HepG2 (cell line): ENCODE measurements around the gene RPP25L. TPM values are rescaled to one million over a fixed set of nuclear protein-coding genes. Genes with fewer than 3 reads are reported as not detected.

Experiments
- BCL6 ChIP-seq: IDR thresholded peaks from 2 replicates; pipeline ENCODE4 v1.6.1; 2016; ENCODE audit warnings: missing genetic modification reagents, missing compliant biosample characterization
- CREBL2 ChIP-seq: sonication (generic); formaldehyde crosslinking; IDR thresholded peaks from 2 replicates; pipeline ENCODE4 v1.8.1; 2023; ENCODE audit warnings: missing genetic modification reagents, mild to moderate bottlenecking, borderline replicate concordance
- FOXK1 ChIP-seq: sonication (generic); formaldehyde crosslinking; IDR thresholded peaks from 2 replicates; pipeline ENCODE4 v1.4.0; 2020; ENCODE audit warnings: low read depth, missing genetic modification reagents, borderline replicate concordance
- HBP1 ChIP-seq: IDR thresholded peaks from 2 replicates; pipeline ENCODE4 v1.6.1; 2016; ENCODE audit warnings: low read depth, control low read depth
- HNF4G ChIP-seq, 2 experiments: sonication (generic) in 1 of 2; formaldehyde crosslinking in 1 of 2; IDR thresholded peaks; 2 replicates each; pipeline versions ENCODE4 v1.4.0 to v1.6.1; 2011 to 2020; ENCODE audit warnings: borderline replicate concordance in 2 of 2, low read depth in 2 of 2, mild to moderate bottlenecking in 2 of 2, low read length in 1 of 2, missing genetic modification reagents in 1 of 2, moderate library complexity in 1 of 2
- POLR2G ChIP-seq: fragments of 200-400 bp; formaldehyde crosslinking; IDR thresholded peaks from 2 replicates; pipeline ENCODE4 v1.6.1; 2018; ENCODE audit warnings: mild to moderate bottlenecking, low read depth, low read length, moderate library complexity
- PRDM15 ChIP-seq: sonication (generic); formaldehyde crosslinking; IDR thresholded peaks from 2 replicates; pipeline ENCODE4 v1.4.0; 2020; ENCODE audit warnings: missing genetic modification reagents
- ZBTB49 ChIP-seq: sonication (generic); formaldehyde crosslinking; IDR thresholded peaks from 2 replicates; pipeline ENCODE4 v1.4.0; 2020; ENCODE audit warnings: missing genetic modification reagents, borderline replicate concordance
- ZNF17 ChIP-seq: sonication (generic); formaldehyde crosslinking; IDR thresholded peaks from 2 replicates; pipeline ENCODE4 v1.5.0; 2020; ENCODE audit warnings: mild to moderate bottlenecking, missing genetic modification reagents
- ZNF441 ChIP-seq: sonication (generic); formaldehyde crosslinking; IDR thresholded peaks from 2 replicates; pipeline ENCODE4 v1.7.0; 2021; ENCODE audit warnings: missing genetic modification reagents, borderline replicate concordance
- ZNF484 ChIP-seq: sonication (generic); formaldehyde crosslinking; IDR thresholded peaks from 2 replicates; pipeline ENCODE4 v1.5.1; 2020; ENCODE audit warnings: mild to moderate bottlenecking, low read depth, missing genetic modification reagents, borderline replicate concordance
- polyA plus RNA-seq, 8 experiments: library from polyadenylated mRNA; depleted of rRNA in 3 of 8; stranded (reverse) in 7 of 8; unstranded in 1 of 8; fragments of >200 nt; fragmentation: Illumina TruSeq in 4 of 8; extraction: Trizol in 4 of 8; gene quantifications; 2 replicates each; pipeline versions ENCODE4 v1.2.1 to v1.2.3, GENCODE V29; 2011 to 2016; ENCODE audit warnings: low read depth in 4 of 8, missing spikeins in 1 of 8, mixed read lengths in 1 of 8; ENCODE audit not compliant: insufficient read depth in 1 of 8
- total RNA-seq, 5 experiments: library from RNA; depleted of rRNA; stranded (reverse); fragments of >200 nt; fragmentation: Illumina TruSeq; extraction: Trizol; gene quantifications; 2 replicates each; pipeline ENCODE4 v1.2.3, GENCODE V29; 2016; ENCODE audit warnings: low read depth in 1 of 5
- TF ChIP-seq, protein P1 (sequence below): sonication (generic); formaldehyde crosslinking; conservative IDR thresholded peaks from 2 replicates; pipeline ENCODE4 v1.4.0; 2020; ENCODE audit warnings: mild to moderate bottlenecking, missing genetic modification reagents, moderate library complexity
- TF ChIP-seq, protein P2 (sequence below): sonication (generic); formaldehyde crosslinking; IDR thresholded peaks from 2 replicates; pipeline ENCODE4 v1.8.0; 2022; ENCODE audit warnings: missing genetic modification reagents, mild to moderate bottlenecking, borderline replicate concordance

The RPP25L gene
- total and polyA plus RNA-seq, 2 of the 13 experiments (the other 11 are each of a cell fraction or from before 2014, with no cell fraction given): 24.5 to 27.3 TPM

GRCh38 chr9:34620061-34620994 lies 8.4 kb upstream of the RPP25L start, which contains the start of gene DCTN3 (continued):
- no peak for TF ChIP-seq HBP1 (CRISPR knock-in tag)
- no peak for TF ChIP-seq ZNF441 (CRISPR knock-in tag)
- TF ChIP-seq, protein P1, sequence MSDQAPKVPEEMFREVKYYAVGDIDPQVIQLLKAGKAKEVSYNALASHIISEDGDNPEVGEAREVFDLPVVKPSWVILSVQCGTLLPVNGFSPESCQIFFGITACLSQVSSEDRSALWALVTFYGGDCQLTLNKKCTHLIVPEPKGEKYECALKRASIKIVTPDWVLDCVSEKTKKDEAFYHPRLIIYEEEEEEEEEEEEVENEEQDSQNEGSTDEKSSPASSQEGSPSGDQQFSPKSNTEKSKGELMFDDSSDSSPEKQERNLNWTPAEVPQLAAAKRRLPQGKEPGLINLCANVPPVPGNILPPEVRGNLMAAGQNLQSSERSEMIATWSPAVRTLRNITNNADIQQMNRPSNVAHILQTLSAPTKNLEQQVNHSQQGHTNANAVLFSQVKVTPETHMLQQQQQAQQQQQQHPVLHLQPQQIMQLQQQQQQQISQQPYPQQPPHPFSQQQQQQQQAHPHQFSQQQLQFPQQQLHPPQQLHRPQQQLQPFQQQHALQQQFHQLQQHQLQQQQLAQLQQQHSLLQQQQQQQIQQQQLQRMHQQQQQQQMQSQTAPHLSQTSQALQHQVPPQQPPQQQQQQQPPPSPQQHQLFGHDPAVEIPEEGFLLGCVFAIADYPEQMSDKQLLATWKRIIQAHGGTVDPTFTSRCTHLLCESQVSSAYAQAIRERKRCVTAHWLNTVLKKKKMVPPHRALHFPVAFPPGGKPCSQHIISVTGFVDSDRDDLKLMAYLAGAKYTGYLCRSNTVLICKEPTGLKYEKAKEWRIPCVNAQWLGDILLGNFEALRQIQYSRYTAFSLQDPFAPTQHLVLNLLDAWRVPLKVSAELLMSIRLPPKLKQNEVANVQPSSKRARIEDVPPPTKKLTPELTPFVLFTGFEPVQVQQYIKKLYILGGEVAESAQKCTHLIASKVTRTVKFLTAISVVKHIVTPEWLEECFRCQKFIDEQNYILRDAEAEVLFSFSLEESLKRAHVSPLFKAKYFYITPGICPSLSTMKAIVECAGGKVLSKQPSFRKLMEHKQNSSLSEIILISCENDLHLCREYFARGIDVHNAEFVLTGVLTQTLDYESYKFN: no peak
- TF ChIP-seq FOXK1 (CRISPR knock-in tag): peak; percentile 68; the same call in 1 of the 2 replicates
- TF ChIP-seq CREBL2: no peak
- no peak for TF ChIP-seq ZNF484 (CRISPR knock-in tag)
- TF ChIP-seq ZBTB49 (CRISPR knock-in tag): no peak
- TF ChIP-seq, protein P2, sequence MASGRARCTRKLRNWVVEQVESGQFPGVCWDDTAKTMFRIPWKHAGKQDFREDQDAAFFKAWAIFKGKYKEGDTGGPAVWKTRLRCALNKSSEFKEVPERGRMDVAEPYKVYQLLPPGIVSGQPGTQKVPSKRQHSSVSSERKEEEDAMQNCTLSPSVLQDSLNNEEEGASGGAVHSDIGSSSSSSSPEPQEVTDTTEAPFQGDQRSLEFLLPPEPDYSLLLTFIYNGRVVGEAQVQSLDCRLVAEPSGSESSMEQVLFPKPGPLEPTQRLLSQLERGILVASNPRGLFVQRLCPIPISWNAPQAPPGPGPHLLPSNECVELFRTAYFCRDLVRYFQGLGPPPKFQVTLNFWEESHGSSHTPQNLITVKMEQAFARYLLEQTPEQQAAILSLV (CRISPR knock-in tag): 0 out of 2 replicates have a peak, but pooled peaks have one; percentile 39
- peak; percentile 66 for TF ChIP-seq POLR2G
- no peak for TF ChIP-seq ZNF17 (CRISPR knock-in tag)
- TF ChIP-seq PRDM15 (CRISPR knock-in tag): no peak
- no peak for TF ChIP-seq BCL6 (CRISPR knock-in tag)
- TF ChIP-seq HNF4G (IDR thresholded peaks at IDR 0.05; ENCODE audit: borderline replicate concordance, low read depth, low read length): no peak
- no peak for TF ChIP-seq HNF4G (CRISPR knock-in tag; IDR thresholded peaks at IDR 0.05; ENCODE audit: borderline replicate concordance, low read depth)
